T follicular helper cell (primary cell): ENCODE data around the gene NINJ2.

ENCODE experiments used
- DNase-seq: peaks from one replicate; pipeline ENCODE4 v3.0.0-alpha.2; 2020; ENCODE audit warnings: low read depth

Gene NINJ2

GRCh38 chr12:527729-528128, 135.5 kb downstream of the NINJ2 start:
- DNase-seq, result no peak

- no peak for DNase-seq
Observed at GRCh38 chr12:527241-527640, 136.0 kb downstream of the NINJ2 start.

- no peak for DNase-seq
Observed at GRCh38 chr12:526089-526488, 137.2 kb downstream of the NINJ2 start.

GRCh38 chr12:524167-524951, 138.9 kb downstream of the NINJ2 start:
- DNase-seq, result no peak

- no peak for DNase-seq
Observed at GRCh38 chr12:522692-523378, 140.4 kb downstream of the NINJ2 start.

GRCh38 chr12:520119-520518, 143.1 kb downstream of the NINJ2 start:
- DNase-seq, result no peak

GRCh38 chr12:517538-517937, 145.7 kb downstream of the NINJ2 start:
- no peak for DNase-seq
